ENCODE results near the gene KCNH1.

Gene KCNH1

DNA sequence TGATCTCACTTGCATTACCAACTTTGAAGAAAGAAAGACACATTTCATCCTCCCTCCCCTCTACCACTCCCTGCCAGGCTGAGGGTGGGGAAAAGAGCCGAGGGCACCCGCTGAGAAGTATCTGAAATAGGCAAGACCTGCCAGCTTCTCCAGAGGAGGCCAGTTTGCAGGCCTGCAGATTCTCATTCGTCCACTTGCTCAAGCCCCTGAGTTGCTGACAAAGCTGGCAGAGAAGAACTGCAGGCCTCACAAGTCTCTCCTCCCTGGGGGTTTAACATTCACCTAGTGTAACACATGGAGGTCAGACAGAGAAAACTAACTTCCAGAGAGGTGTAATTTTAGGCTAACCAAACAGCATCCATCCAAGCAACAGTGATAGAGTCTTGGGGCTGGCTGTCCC is 428.9 kb downstream of the KCNH1 start:
- DNase-seq: no peak

DNA sequence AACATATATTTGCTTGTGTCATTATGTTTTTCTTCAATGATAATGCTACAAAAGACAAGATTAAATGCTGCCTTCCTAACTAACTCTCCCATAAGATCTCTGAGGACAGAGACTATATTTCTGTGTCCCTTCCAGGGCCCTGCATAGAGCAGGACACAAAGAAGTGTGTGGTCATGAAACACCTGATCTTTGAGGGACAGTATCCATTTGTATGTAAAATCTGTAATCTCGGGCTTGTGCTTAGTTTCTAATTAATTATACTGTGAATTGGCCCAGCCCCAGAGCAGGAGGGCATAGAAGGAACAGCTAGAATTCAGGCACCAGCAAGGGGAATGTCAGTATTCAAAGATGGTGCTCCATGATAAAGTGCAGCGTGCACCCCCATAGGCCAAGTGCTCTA is 430.4 kb downstream of the KCNH1 start:
- DNase-seq: no peak

DNA sequence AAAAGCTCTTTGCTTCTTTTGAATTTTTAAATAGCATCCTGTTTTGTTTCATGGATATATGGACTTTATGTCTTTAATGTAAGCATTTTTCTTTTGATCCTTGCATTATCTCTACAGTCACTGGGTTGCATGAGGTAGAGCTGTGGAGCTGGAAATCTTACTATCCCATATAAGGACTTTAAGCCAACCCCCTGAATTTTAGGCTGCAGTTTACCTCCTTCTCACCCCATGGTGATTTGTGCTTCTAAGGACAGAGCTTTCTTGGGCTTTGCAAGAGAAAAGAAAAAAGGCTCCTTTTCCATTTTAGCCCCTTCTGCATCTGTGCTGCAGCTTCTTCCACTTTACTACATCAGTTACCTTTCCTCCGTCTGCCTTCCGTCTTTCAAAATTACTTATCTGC is 431.4 kb downstream of the KCNH1 start:
- no peak for DNase-seq

DNA sequence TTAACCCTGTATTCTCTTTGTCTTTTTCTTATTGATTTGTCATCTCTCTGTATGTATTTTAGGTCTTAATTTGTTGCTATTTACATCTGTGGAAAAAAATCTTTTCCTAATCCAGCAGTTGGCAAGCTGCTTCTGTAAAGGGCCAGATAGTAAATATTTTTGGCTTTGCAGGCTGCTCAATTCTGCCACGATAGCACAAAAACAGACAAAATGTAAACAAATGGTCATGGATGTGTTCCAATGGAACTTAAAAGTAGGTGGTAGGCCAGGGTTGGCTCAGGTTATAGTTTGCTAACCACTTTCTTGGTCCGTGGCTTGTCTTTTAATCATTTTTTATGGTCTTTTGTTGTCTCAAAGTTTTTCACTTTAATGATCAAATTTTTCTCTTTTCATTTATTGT is 433.4 kb downstream of the KCNH1 start:
- DNase-seq: no peak

DNA sequence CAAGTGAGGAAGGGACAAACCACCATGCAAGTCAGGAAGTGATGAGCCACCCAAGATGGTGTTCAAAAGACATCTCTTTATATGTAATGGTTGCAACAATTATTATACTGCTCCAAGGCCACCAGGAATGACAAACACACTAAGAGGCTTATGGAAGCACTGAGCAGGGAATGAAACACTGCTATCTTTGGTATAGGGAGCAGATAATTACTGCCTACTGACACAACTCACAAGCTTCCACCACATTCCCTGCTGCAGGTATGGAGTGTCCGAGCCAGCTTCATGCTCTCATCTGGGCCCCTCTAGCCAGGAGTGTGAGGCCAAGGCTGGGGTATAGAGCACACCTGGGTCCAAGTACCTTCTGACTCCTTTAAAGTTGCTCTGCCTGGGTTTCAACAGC is 433.9 kb downstream of the KCNH1 start:
- DNase-seq: no peak

DNA sequence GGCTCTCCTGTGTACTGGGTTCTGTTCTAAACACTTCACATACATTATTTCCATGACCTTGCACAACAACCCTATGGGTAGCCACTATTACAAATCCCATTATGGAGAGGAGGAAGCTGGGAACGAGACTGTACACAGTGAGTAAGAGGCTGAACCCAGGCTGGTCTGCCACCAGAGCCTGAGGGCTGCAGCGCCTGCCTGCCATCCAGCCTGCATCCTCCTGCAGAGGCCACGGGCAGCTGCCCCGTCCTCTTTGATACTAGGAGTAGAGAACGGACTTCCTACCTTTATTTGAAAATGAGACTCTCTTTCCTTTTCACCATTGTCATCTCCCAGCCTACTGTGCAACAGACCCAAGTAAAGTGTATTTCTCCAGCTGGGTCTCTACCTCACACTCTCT is 435.3 kb downstream of the KCNH1 start:
- DNase-seq: no peak

DNA sequence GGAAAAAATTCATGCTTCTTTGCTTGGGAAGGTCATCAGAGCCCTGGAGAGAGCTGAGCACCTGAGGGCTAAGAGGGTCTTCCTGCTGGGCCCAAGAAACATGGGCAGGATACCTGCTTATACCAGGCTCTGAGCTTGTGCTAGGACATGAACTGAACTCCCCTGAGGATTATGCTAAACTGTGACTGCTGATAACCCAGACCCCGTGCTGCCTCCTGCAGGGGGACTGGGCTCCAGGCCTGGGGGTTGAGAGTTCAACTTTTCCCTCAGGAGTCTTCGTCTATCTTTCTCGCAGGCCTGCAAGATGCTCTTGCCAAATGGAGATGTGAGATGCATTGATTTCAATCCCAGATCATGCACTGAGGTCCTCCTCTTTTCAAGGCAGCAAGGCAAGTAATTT is 436.8 kb downstream of the KCNH1 start:
- no peak for DNase-seq

DNA sequence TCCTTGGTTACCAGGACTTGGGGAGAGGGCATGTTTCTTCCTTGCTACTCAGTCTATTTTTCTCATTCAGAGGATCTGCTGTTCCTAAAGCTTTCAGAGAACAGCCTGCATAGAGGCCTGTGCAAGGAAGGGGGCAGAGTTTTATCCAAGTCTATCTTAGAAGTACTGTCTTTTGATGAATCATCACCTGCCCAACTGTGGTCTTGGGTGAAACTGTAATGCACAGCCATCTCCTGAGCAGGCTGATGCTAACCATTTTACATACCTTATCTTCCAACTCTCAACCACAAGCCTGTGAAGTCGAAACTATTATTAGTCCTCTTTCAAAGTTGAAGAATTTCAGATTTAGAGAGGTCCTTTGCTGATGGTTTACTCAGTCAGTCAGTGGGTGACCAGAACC is 437.2 kb downstream of the KCNH1 start:
- DNase-seq: no peak

DNA sequence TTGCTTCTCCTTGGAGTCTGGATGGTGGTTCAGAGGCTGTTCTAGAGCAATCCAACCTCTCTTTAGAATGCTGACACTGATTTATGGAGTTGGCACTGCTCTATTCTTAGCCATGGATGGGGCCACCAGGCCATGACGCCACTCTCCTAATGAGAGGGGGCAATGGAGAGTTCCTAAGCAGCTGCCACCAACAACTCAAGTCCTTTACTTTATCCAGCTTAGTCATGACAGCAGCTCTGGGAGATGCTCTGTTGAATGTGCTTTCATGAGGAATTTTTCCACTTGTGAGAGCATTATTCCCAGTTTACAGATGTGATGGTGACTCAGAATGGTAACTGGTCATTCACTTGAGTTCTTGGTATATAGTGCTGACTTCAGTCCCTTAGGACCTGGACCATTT is 438.9 kb downstream of the KCNH1 start:
- no peak for DNase-seq

DNA sequence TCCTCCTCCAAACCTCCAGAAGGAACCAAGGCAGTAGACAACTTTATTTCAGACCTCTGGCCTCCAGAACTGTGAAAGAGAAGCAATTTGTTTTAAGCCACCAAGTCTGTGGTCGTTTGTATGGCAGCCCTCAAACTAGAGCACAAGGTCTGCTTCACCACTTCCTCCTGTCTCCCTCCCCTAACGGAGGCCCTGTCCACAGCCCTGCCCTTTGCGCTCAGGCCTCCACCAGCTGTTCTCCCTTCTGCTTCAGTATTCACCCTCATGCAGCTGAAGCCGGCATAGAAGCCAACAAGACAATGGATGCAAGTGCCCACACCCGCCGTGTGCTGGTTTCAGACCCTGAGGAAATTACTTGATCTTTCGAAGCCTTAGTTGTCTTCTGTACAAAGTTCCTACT is 441.2 kb downstream of the KCNH1 start:
- DNase-seq: no peak

DNA sequence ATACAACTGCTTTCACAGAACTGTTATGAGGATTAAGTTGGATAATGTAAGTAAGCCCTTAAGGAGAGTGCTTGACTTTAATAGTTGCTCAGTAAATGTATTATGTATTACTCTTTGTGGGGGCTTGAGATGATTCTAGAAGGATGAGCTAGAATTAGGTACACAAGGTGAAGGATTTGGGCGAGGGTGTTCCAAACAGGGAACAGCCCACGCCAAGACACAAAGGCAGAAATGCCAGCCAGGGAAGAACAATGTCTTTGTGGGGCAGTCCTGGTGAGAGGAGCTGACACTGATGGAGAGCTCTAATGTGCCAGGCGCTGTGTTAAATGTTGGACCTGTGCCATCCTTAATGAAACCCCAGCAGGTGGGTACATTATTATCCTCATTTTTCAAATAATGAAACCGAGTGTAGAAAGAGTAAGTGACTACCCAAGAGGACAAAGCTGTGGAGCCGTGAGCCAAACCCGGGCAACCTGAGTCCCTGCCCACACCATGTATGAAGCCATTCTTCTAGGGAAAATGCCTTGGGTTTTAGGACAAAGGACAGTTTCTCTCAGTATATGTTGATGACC is 442.8 kb downstream of the KCNH1 start:
- DNase-seq: no peak

DNA sequence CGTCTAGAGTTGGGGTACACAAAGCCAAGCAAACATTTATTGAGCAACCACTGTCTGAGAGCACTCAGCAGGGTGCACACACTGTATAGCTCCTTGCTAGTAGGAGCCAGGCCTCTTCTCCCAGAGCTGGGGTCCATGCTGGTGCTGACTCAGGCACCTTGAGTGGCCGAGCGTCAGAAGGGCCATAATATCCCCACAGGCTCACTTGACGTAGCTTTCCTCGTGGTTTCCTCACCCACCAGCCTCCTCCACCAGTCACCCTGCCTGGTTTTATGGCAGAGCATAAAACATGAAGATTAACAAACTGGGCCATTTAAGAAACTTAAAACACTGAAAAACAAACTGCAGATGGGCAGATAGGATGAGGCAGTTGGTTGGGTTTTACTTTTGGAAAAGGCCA is 443.7 kb downstream of the KCNH1 start:
- DNase-seq: no peak

DNA sequence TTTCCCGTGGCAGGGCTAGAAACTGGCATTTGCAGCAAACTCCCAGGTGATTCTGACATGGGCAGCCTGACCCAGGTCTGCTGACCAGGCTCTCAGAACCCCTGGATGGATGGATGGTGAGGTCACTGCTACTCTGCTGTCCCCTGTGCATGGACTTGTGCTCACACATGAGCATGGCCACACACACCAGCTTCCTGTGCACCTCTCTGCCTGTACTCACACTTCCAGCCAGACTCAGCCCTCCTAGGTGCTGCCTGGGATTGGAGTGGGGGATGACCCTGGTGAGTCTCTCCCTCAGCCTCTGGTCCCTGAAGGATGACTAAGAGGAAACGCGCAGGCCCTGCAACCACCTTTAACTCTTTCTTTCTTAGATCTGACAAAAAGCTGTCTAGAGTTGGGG is 444.1 kb downstream of the KCNH1 start:
- no peak for DNase-seq

DNA sequence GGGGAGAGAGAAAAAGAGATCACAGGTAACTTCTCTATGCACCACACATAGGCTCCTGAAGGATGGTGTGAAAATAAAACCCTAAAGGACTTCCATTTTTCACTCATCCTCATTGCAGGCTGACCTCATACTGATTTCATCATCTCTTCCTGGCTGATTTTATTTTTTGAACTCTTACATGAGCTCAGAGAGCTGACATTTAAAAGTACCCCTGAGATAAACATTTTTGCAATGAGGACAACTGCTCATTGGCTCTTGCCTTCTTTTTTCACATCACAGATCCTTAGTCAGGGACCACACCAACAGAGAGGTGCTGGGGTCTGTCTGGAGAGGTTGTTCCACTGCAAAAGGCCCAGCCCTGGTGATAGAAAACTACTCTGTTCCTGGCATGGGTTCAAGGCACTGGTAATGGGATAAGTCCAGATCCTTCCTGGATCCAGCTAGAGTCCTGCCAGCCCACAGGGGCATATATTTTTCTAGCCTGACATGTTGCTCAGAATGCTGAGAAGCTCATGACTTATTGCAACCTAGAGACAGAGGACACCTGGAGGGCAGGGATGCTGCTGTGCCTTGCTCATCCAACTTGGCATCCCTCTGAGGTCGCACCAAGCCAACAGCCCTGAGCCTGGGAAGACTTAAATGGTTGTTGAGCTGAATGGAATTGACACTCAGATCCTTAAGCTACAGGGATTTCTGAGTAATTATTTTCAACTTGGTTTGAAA is 445.3 kb downstream of the KCNH1 start:
- no peak for DNase-seq

DNA sequence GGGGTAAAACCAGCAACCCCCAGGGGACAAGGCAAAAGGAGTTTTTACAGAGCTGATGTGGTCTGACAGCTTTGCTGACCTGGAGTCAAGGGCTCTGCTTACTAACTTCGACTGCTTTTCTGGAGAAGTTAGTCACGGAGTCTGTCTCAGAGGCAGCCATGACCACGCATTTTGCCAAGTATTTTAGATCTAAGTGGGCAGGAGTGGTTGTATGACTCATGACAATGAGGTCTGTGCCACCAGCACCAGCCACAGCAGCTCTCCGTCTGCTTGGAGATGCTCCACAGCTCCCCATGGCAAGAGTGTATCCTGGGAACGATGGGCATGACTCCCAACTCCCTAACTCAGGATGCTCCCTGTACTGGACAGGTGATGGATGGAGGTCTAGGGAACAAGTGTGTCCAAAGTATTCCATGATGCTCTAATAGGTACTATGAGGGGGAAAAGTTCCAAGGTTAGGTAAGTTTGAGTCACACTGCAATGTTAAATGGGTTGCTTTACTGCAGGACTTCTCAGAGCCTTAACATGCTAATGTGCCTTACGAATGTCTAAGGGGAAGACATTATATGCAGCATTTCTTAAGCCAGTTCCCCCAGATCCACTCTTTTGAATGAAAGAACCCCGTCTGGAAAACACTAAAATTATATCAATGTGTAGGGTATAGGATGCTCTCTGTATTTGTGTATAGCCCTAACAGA is 446.2 kb downstream of the KCNH1 start:
- DNase-seq: no peak

DNA sequence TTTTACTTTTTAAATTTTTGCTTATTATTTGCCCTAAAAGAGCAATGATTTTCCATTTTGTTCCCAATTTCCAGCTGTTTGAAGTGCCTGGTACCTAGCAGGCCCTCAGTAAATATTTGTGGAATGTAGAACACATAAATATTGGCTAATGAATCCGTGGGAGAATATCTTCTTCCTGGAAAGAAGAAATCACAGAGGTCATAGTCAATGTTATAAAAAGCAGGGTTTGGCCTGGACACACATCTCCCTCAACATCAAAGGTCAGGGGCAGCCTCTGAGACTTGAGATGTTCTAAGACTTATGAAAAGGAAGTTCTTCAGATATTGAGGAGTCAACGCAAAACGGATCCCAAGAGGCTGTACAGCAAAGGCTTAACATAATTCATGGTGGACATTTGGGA is 447.1 kb downstream of the KCNH1 start:
- no peak for DNase-seq

DNA sequence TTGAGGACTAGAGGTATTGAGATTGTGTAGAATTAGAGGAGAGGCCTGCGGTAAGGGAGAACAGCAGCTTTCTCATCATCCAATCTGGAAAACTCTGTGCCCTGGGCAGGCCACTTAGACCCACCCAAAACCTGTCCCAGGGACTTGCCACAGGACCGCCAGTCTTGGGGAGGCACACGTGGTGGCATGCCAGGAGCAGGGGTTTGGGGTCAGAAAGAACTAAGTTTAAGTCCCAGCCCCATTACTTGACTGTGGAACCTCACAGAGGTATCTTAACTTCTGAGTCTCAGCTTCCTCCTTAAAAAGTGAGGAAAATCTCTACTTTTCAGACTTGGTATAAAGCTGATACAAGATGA is 448.7 kb downstream of the KCNH1 start:
- DNase-seq: no peak

DNA sequence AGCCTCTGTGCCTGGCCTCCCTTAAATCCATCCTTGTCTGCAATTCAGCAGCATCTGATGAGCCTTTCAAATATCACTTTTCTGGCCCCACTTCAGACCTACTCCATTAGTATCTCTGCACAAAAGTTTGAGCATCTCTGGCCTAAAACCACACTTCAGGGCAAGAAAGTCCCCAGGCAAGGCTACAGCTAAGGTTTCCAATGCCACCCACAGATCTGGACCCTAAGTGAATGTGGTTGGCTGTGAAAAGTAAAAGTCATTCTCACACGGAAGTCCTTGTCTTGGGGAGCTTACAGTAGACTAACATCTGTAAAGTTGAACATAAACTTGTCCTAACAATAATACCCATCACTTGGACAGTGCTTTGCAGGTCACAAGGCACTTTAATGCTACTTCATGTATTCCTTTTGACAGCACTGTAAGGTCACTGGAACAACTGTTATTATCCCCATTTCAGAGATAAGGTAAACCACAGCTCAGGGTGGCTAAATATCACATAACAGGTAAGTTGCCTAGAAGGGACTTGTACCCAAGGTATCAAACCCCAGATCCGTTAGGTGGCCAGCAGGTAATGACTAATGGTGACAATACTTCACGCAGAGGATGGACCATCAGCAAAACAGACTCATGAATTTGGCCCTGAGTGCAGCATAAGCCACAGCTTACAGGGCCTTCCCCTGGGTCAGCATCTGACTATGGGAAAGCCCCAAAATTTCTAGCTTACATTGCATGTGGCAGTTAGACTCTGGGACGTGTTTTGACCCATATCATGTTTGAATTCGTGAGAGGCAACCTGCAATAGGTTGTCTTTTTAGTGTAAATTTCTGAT is 449.3 kb downstream of the KCNH1 start:
- DNase-seq: no peak

DNA sequence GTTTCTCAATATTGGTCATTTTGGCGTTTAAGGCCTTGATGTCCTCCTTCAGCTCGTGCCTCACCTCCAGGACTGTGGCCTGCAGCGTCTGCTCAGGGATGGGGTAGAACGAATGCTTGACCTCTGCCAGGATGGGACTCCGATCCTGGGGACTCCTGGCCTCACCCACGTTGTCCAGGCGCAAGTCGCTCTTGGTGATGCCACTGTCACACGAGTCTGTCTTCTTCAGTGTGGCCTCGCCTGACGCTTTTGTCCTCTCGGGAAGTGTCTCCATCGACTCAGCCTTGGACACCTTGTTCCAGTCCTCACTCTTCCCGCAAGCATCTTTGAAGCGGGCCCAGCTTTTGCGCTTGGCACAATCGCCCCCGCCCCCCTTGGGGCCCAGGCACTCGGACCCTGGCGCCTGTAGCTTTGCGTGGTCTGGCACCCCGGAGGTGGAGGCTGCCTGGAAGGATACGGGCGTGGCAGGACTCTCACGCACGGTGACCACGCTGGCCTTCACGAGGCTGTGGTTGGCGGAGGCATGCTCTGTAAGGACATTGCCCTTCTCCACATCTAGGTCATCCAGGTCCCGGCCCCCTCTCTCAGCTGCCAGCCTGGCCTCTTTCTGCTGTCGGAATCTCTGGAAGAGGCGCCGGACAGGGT is 450.4 kb downstream of the KCNH1 start:
- no peak for DNase-seq

DNA sequence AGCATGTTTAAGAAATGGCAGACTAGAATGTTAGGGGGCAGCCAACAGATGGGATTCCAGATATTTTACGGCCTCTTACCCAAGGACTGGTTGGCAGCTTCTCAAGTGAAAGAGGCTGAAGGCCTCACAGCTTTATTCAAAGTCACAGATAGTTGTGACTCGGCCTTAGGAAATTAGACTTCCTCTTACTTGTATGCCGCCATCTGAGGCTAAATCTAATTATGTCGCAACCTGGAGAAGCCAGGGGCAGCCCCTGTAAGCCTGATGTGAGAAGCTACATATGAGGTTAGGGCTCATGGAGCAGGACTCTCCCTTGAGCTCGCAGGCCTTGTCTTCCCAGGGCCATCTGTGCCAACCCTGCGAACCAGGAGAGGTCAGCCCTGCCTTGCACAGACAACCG is 452.8 kb downstream of the KCNH1 start:
- DNase-seq: no peak

DNA sequence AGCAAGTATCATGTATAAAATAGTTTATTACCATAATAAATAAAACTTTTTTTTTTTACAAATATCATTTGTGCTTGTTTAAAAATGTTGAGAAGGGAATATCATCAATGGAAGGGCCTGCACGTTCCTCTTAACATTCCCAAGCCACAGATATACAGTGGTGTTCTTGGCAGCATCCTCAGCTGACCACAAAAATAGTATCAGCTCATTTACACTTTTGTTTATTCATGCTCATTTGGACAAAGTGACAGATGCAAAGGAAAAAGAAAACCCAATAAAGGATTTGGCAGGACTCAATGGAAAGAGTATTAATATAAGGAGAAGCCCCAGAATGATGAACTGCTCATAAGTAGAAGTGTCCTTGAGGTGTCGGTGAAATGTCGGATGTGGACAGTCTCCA is 455.6 kb downstream of the KCNH1 start:
- no peak for DNase-seq

DNA sequence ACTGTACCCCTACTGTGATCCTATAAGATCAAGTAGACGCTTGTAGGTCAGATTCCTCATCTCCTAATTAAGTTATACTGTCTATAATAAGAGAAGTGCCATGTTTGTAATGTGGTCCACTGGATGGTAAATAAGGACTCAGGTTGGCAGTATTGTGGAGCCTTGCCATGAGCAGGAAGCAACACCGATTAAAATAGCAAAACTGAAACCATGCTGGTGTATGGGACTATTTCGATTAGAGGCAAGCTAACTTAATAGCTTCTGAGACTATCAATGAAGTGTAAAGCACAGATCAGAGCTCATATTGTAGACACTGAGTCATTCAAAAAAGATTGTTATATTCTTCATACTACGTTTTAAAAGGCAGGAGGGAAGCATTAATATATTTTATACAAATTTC is 456.4 kb downstream of the KCNH1 start:
- no peak for DNase-seq

DNA sequence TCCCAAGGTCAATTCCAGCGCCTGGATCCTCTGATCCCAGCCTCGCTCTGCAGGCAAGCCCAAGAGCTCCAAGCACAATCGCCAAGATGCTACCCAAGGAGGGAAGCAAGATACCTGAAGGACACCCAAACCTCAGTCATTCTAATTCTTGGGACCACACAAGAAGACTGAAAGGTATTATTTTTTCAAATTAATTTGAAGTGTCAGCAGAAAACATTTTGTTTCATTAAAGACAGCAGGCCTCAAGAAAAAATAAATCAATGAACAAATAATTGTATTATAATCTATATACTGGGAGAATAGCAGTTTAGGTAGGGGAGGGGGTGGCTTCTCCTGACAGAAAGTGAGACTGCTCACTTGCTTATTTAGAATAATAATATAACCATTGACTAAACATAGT is 457.4 kb downstream of the KCNH1 start:
- no peak for DNase-seq

Data from activated CD4-positive, alpha-beta T cell treated with anti-CD3 and anti-CD28 coated beads, Interleukin-2, amount 50 U/mL, for 1 hour (primary cell).